Cardiac ventricle fibroblast (primary cell): ENCODE data around the gene GTF2E1. TPM values are rescaled to one million over a fixed set of nuclear protein-coding genes. Genes with fewer than 3 reads are reported as not detected.

Experiments used
- total RNA-seq: library from RNA; depleted of rRNA; stranded (reverse); fragments of >200 nt; gene quantifications from 2 replicates; pipeline ENCODE4 v1.2.3, GENCODE V29; 2015

The GTF2E1 gene
- total RNA-seq: 10.1 and 17.0 TPM in 2 replicates

GRCh38 chr3:120742198-120742848 is at the start of gene GTF2E1, which contains the start of gene RABL3:
GTF2E1 (plus strand) TSS chr3:120742744; CDS start chr3:120750553, 7,809 bp downstream.
RABL3 (minus strand) TSS chr3:120742516; CDS start chr3:120742507, 9 bp downstream.

Other genes starting within 250 kb of the GTF2E1 start
- gene NDUFB4, start 146.4 kb upstream of the GTF2E1 start, total RNA-seq: 80.4 and 102 TPM in 2 replicates
- gene HGD, start 60.5 kb upstream of the GTF2E1 start, total RNA-seq: 0.62 and 1.0 TPM in 2 replicates
- gene RABL3, start 228 bp upstream of the GTF2E1 start, total RNA-seq: 15.6 and 21.5 TPM in 2 replicates
- not detected in 2 replicates for gene STXBP5L, start 165.5 kb downstream of the GTF2E1 start, total RNA-seq